ENCODE data around the gene FUT7.

The FUT7 gene, protein sequence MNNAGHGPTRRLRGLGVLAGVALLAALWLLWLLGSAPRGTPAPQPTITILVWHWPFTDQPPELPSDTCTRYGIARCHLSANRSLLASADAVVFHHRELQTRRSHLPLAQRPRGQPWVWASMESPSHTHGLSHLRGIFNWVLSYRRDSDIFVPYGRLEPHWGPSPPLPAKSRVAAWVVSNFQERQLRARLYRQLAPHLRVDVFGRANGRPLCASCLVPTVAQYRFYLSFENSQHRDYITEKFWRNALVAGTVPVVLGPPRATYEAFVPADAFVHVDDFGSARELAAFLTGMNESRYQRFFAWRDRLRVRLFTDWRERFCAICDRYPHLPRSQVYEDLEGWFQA
- 1.1 to 3.9 (median 2.1) reads per million in 3 experiments for total RNA-seq

- peak; percentile 35 for DNase-seq
Measured at GRCh38 chr9:137031904-137032640, at the start of gene FUT7. Gene FUT7, minus strand, starts transcription at chr9:137032088. Its CDS starts 97 bp downstream, at chr9:137031991.

- no peak for DNase-seq
Measured at GRCh38 chr9:137080260-137081122, 48.6 kb upstream of the FUT7 start.

- DNase-seq, result no peak
Measured at GRCh38 chr9:137079401-137079787, 47.5 kb upstream of the FUT7 start.

DNA sequence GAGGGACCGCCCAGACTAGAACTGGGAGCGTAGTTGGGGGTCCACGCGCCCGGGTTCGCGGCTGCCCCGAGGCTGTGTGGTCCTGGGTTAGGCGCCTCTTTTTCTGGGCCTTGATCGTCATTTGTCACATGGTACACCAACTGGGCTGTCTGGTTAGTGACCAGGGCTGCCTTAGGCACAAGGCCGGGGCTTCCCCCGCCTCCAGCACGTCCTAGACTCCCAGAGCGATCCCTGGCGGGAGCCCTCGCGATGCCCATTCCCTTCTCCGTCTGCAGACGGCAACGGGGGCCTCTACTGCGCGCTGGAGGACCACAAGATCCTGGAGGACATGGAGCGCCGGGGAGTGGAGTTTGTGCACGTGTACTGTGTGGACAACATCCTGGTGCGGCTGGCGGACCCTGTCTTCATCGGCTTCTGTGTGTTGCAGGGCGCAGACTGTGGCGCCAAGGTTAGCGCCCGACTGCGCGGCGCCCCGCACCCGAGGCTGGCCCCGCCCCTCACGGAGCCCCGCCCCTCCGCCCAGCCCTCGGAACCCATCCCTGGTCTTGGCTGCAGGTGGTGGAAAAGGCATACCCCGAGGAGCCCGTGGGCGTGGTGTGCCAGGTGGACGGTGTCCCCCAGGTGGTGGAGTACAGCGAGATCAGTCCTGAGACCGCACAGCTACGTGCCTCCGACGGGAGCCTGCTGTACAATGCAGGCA is 47.0 kb upstream of the FUT7 start:
- no peak for DNase-seq

GRCh38 chr9:137077758-137078693 is 46.1 kb upstream of the FUT7 start:
- peak; percentile 17 for DNase-seq

GRCh38 chr9:137077010-137077747 is 45.3 kb upstream of the FUT7 start, which contains the start of gene UAP1L1:
Gene UAP1L1, plus strand, starts transcription at chr9:137077517. Its CDS starts 16 bp downstream, at chr9:137077533.
- peak; percentile 37 for DNase-seq

DNA sequence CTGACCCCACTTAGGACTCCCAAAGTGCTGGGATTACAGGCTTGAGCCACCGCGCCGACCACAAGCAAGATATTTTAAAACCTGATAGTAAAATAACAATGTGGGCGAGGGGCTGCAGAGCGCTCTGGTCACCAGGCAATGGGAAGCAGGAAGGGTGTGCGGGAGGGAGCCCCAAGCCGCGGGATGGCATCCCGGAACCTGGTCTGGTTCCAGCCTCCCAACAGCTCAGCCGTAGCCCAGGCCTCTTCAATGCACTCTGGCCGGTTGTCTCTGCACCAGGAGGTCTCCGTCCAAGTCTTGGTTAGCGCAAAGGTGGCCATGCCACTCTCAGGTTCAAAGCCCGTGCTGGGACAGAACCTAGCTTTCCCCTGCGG is 44.7 kb upstream of the FUT7 start:
- no peak for DNase-seq

DNA sequence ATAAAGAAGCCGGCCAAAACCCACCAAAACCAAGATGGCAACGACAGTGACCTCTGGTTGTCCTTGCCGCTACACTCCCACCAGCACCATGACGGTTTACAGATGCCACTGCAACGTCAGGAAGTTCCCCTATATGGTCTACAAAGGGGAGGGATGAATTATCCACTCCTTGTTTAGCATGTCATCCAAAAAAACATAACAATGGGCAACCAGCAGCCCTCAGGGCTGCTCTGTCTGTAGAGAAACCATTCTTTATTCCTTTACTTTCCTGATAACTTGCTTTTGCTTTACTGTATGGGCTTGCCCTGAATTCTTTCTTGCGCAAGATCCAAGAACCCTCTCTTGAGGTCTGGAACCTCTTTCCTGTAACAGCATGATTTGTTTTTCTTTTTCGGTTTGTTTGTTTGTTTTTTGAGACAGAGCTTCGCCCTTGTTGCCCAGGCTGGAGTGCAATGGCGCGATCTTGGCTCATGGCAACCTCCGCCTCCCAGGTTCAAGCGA is 43.4 kb upstream of the FUT7 start:
- DNase-seq, result no peak

GRCh38 chr9:137074657-137075274 is 42.9 kb upstream of the FUT7 start:
- DNase-seq, result no peak

- DNase-seq, result no peak
Measured at GRCh38 chr9:137073992-137074399, 42.1 kb upstream of the FUT7 start.

DNA sequence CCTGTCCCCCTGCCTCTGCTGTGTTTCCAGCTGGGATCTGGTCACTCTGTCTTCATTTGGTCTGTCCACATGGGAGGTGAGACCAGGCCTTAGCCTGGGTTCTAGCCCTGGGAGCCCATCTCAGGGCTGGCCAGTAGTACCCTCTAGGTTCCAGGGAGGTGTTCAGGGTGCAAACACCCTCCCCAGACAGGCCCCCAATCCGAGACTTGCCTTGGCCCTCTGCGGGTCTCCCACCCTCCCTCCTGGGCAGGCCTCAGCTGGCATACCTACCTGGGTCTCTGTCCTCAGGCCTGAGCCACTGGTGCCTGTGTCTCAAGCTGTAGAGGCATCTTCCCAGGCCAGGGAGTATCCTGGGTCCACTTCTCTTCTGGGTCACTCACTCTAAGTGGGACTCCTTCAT is 39.4 kb upstream of the FUT7 start:
- DNase-seq, result no peak

DNA sequence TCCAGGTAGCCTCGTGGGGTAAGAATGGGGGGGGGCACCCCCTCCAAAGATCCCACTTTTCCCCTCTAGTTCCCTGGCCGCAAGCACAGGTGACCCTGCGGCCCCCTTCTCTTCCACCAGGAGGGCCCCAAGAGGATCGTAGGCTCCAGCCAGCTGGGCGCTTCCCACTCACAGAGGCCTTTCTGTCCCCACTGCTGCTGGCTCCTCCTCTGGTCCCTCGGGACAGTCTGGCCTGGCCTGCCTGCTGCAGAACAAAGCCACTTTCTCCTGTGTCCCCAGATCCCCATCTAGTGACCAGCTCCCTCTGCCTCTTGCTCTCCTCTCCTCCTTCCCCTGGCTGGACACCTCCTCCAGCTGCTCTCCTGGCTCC is 39.0 kb upstream of the FUT7 start:
- DNase-seq, result no peak

- peak; percentile 85 for DNase-seq
Measured at GRCh38 chr9:137070201-137070905, 38.5 kb upstream of the FUT7 start, which contains the start of gene SAPCD2. Gene SAPCD2, minus strand, starts transcription at chr9:137070557. Its CDS starts 97 bp downstream, at chr9:137070460.

GRCh38 chr9:137069508-137070091 is 37.7 kb upstream of the FUT7 start:
- no peak for DNase-seq

DNA sequence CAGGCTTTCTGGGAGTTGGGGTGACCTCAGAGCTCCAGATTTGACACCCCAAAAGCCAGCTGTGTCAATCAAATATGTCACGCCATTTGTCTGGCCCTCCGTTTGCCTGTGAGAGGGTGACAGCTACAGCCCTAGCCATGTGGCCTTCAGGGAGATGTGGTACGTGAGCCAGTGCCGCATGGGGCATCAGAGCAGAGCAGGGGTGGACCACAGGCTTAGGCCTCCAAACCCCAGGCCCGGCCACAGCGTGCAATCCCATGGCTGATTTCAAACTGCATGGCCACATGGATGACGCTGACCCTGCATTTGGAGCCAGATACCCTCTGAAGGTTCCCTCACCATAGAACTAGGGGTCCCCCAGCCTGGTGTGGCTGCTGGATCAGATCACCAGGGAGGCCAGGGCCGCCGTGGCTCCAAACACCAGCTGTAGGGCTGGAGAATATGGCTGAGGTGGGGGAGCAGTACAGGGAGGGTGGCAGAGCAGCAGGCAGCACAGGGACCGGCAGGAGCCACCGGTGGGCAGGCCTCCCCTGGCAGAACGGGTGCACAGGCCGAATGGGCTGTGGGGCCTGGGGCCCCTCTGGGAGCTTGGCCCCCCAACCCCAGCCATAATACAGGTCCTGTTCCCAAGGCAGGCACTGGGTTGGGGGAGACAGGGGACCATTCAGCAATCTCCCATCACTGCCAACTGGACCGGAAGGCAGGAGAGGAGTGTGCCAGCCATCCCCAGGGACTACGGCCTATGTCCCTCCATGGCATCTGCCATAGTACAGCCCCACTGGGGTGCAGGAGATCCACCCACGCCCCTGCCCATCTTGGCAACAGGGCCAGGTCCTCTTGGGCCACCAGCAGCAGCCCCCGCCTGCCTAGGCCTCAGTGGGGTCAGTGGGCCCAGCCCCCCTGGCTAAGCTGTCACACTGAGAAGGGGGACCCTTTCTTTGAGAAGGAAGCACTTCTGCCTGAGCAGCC is 36.9 kb upstream of the FUT7 start:
- no peak for DNase-seq

- DNase-seq, result peak; percentile 85
Measured at GRCh38 chr9:137067860-137068538, 36.1 kb upstream of the FUT7 start.

All from central memory CD4-positive, alpha-beta T cell (primary cell).